ENCODE measurements around the gene DNAH17.
"Not testable (repeated sequence)": the region's sequence is repeated elsewhere in the genome, so short reads cannot be mapped to it uniquely, and the experiment has no call there.

The DNAH17 gene

DNA sequence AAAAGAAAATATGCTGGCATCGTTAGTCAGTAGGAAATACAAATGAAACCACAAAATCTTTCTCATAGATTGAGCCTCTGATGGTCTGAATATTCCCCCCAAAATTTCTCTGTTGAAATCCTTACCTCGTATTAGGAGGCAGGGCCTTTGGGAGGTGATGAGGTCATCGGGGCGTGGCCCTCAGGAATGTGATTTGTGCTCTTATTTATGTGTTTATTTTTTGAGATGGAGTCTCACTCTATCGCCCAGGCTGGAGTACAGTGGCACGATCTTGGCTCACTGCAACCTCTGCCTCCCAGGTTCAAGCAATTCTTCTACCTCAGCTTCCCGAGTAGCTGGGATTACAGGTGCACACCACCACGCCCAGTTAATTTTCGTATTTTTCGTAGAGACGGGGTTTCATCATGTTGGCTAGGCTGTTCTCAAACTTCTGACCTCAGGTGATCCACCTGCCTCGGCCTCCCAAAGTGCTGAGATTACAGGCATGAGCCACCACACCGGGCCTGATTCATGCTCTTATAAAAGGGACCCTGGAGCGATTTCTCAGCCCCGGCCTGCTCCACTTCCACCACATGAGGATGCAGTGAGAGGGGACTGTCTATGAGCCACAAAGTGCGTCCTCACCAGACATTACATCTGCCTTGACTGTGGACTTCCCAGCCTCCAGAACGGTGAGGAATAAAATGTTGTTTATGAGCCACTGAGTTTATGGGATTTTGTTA lies 53.1 kb downstream of the DNAH17 start:
- no peak for DNase-seq (ENCODE audit: low read depth in 2 of 2)

DNA sequence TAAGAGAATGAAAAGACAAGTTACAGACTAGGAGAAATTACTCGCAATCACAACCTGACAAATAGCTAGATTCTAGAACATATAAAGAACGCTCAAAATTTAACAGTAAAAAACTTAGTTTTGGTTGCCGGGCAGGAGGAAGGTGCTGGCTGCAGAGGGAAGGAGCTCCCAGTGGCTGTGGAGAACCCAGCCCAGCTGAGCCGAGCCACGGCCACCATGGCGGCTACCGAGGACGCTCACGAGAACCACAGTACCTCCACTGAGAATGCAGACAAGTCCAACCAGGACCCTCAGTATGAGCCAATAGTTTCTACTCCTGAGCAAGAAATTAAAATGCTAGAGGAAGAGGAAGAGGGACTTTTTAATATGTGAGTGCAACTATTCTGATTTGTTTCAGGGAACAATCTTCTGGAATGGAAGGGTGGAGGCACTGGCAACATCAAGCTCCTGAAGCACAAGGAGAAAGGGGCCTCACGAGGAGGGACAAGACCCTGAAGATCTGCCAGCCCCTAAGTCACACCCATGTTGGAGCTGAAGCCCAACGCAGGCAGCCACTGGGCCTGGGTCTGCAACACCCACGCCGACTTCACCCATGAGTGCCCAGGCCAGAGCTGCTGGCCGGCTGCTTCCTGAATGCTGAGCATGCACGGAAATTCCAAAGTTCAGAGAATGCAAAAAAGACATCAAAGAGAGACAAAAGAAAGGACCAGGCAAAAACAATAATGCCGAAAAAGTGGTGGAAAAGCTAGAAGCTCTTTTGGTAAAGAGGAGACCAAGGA lies 55.0 kb downstream of the DNAH17 start:
- DNase-seq (ENCODE audit: low read depth in 2 of 2), result no peak

GRCh38 chr17:78517421-78517820 lies 59.8 kb downstream of the DNAH17 start:
- DNase-seq (ENCODE audit: low read depth in 2 of 2), result no peak

DNA sequence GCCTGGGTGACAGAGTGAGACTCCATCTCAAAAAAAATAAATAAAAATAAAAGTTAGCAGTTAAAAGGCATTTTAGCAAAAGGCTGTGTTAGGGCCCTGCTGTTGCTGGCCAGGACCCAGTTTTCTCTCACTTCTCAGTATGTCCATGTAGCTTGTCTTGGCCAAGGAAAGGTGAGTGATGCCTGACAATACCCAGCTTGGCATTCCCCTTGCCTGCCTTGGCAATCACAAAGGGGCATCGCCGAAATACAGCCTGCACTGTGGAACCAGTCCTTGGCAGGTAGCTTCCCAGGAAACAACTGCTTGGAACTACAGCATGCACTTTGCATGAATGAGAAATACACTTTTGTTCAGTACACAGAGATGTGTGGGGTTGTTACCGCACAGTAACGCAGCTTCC lies 61.7 kb downstream of the DNAH17 start:
- DNase-seq (ENCODE audit: low read depth in 2 of 2), result no peak

- DNase-seq (ENCODE audit: low read depth in 2 of 2), result no peak
Observed at GRCh38 chr17:78514521-78514920, 62.7 kb downstream of the DNAH17 start.

DNA sequence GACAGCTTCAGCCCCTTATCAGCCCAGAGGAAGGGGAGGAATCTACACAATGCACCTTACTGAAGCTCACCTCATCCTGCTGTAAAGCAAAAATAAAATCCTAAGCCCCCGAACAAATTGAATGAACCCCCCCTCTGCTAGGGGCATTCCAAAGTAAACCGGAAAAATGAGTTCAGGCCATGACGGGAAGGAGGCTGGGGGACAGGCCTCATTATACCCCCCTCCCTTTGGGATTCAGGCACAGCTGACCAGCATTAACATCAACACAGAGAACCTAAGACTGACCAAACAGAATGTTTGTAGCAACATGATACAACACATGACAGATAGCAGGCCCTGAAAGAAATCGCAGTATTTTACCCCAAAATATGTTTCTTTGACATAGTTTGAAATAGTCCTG lies 64.2 kb downstream of the DNAH17 start:
- no peak for DNase-seq (ENCODE audit: low read depth in 2 of 2)

DNA sequence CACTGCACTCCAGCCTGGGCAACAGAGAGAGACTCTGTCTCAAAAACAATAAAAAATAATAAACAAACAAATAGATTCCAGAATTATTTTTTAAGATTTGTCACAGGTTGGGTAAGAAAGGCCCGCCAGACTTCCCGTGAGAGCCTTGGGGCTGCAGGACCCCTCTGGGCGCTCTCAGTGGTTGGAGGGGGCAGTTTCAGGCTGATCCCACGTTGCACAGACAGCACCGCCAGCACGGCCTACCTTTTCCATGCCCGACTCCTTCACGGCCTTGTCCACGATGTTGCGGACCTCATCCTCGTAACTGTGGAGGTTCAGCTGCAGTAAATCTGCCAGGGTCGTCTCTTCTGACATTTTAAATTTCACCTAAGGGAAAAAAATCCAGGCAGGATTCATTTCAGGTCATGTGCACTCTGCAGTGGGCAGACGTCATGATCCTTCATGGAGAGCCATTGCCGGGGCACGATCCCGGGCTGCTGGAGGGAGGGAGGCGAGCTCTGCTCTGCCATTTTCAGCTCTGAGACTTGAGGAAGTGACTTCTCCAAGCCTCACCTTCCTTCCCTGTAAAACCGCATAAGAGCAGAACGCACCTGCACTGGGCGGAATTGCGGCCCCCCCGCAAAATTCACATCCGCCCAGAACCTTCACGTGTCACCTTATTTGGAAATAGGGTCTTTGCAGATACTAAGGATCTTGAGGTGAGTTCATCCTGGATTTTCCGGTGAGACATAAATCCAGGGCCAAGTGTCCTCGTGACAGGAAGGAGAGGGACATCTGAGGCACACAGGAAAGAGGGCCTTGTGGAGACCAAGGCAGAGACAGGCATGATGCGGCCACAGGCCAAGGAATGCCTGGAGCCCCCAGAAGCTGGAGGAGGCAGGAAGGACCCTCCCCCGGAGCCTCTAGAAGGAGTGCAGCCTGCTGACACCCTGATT lies 66.8 kb downstream of the DNAH17 start:
- no peak for DNase-seq (ENCODE audit: low read depth in 2 of 2)

DNA sequence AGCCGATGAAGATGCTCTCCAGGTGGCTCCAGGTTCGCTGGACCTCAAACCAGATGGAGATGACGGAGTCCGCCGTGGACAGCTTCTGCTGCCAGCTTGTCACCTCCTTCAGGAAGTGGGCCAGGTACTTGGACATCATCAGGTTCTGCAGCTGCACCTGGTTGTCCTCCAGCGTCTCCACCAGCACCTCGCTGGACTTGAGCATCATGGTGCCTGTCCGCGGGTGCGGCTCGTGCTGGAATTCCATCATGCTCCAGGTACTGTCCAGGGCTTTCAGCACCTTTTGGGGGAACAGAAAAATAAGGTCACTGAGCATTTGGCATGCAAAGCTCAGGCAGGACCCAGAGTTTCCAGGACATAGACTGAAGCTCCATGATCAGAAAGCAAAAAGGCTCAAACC lies 69.7 kb downstream of the DNAH17 start:
- DNase-seq (ENCODE audit: low read depth in 2 of 2), result no peak

- no peak for DNase-seq (ENCODE audit: low read depth in 2 of 2)
Observed at GRCh38 chr17:78506454-78507309, 70.5 kb downstream of the DNAH17 start.

GRCh38 chr17:78504156-78504925 lies 72.9 kb downstream of the DNAH17 start:
- DNase-seq (ENCODE audit: low read depth in 2 of 2), result no peak

GRCh38 chr17:78503388-78503787 lies 73.8 kb downstream of the DNAH17 start:
- DNase-seq (ENCODE audit: low read depth in 2 of 2), result not testable (repeated sequence)

DNA sequence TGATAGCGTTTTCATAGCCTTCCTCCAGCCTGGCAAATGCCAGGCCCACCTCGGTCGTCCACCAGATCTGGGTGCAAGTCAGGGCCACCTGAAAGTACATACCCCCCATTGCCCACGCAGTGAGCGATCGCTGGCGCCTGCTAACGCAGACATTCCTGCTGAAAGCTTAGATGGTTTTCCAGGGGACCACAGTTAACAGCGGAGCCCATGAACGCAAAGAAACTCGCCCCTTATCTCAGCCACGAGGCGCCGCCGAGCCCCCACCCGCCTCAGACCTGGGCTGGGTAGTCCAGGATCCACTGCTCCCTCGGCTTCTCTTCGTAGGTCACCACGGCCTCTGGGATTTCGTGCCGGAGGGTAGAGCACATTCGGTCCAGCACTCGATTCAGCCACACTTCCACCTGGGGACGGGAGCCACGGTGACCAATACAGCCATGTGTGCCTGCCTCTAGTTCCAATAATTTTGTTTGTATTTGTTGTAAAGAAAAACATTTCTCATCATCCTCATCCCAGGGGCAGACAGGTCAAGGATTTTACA lies 74.5 kb downstream of the DNAH17 start:
- DNase-seq (ENCODE audit: low read depth in 2 of 2), result no peak

DNA sequence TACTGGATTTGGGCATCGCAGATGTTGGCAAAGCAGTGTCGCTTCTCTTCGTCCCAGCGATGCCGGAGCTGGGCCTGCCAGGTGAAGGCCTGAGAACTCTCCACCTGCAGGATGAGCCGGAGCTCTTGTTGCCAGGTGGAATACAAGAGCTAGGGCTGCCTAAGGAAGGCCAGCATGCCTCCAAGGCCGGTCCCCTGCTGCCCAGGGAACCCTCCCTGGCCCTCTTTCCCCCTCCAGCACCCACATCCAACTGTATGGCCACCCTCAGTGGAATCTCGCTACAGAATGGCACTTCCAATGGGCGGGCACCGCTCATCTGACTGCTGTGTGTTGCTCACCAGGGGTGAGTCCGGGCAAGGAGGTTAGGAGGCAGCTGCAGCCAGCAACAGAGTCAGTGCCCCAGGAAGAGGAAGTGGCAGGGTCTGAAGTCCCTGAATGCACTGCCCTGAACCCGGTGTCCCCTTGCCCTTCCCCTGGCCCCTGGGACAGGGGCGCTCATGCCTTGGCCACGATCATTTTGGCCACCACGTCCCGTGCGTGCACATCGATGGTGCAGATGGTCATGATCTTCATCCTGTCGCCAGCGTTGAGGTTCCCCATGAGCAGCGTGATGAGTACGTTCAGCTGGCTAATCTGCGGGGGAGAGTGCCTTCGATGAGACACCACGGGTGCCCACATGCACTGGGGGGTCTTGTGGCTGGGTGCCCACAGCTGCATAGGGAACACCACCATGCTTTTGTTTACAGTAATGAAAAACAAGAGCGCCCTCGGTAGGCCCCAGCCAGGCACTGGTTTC lies 75.8 kb downstream of the DNAH17 start:
- no peak for DNase-seq (ENCODE audit: low read depth in 2 of 2)

DNA sequence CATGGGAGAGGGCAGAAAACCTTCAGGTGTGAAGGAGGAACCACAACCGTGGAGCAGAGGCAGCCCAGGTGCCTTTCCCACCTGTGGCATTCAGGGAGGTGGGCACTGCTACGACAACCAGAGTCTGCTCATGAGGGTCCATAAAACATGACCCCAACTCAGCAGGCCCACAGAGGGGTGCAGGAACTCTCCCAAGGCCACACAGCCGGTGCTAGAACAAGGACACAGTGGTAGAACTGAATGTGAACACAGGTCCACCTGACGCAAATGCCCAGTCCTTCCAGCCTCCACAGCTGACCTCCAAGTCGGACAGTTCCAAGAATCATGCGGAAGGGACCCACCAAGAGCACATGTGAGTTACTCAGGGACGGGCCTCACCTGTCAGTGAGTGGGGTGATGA lies 76.4 kb downstream of the DNAH17 start:
- no peak for DNase-seq (ENCODE audit: low read depth in 2 of 2)

DNA sequence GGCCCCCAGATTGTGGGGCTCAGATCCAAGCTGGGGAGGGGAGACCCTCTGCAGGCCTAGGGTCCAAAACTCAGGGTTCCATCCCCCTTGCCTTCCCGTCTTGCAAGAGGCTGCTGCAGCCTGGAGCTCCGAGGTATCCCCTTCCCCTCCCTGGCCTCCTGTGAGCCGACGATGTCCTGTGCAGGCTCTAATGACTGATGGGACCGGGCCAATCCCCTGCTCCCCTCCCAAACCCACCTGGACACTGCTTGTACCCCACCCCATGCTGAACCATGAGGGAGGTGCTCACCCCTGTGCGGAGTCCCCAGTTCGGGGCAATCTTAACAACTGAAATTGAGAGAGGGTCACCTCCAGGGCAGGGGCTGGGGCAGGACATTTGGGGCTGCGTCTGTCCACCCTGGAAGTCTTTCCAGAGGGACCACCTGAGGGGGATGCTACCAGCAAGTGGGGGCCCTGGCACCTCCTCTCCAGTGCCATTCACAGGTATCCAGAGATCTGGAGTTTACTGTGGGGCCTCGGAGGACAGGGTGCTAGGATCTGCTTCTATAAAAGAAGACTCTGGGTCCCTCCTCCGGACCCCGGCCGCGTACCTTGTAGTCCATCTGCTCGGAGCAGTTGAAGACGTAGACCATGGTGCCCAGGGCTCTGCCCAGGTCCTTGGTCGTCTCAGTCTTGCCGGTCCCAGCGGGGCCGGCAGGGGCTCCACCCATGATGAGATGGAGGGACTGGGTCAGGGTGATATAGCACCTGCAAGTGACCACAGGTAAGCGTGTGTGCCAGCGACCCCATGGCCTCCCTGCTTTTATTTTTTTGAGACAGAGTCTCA lies 77.3 kb downstream of the DNAH17 start:
- DNase-seq (ENCODE audit: low read depth in 2 of 2), result no peak

DNA sequence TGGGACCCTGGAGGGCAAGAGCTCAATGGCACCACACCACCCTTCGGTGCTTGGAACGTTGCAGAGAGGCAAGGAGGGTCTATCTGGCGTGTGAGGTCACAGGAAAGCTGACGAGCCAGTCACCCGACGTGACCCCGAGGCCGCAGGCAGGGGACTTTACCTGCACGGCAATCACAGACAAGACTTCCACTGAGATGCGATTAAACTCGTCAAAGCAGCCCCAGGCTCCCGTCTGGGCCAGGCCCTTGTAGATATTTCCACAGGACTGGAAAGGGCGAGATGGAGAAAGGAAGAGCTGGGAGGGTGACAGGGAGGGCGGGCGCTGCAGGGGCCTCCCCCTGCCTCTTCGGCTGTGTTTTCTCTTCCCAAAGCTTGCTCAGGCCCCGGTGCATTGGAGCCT lies 78.3 kb downstream of the DNAH17 start:
- no peak for DNase-seq (ENCODE audit: low read depth in 2 of 2)

- no peak for DNase-seq (ENCODE audit: low read depth in 2 of 2)
Observed at GRCh38 chr17:78497115-78497540, 80.1 kb downstream of the DNAH17 start.

GRCh38 chr17:78496311-78496710 lies 80.9 kb downstream of the DNAH17 start:
- no peak for DNase-seq (ENCODE audit: low read depth in 2 of 2)

DNA sequence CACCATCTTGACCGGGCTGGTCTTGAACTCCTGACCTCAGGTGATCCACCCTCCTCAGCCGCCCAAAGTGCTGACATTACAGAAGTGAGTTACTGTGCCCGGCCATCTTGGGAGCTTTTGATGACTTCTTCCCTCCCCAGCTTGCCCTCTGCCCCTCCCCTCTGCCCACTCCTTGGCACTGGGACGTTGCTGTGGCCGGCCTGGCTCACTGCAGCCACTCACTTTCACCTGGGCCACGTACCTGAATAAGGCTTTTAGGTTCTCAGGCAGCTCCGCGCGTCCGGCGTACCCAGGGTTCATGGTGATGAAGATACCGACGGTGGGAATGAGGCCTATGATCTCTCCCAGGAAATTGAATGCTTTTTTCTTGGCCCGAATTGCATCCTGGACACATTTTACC lies 81.6 kb downstream of the DNAH17 start:
- no peak for DNase-seq (ENCODE audit: low read depth in 2 of 2)
